ENCODE results near the gene SRGAP2B.
"Not testable (repeated sequence)": the region's sequence is repeated elsewhere in the genome, so short reads cannot be mapped to it uniquely, and the experiment has no call there.

SRGAP2B gene

GRCh38 chr1:144979960-144980595 is 115.0 kb downstream of the SRGAP2B start:
- H3K36me3 ChIP-seq (ENCODE audit: insufficient read depth, low read depth, low read length); H3K9me3 ChIP-seq (ENCODE audit: insufficient read depth, low read depth, low read length); H3K4me1 ChIP-seq (ENCODE audit: insufficient read depth, low read length); H3K4me3 ChIP-seq (ENCODE audit: low read length); H3K27me3 ChIP-seq (ENCODE audit: insufficient read depth, low read length); H3K27ac ChIP-seq (ENCODE audit: low read length); H3K9ac ChIP-seq (ENCODE audit: low read depth, low read length): not testable (repeated sequence)

- H3K9ac ChIP-seq (ENCODE audit: low read depth, low read length); H3K27ac ChIP-seq (ENCODE audit: low read length); H3K4me1 ChIP-seq (ENCODE audit: insufficient read depth, low read length); H3K4me3 ChIP-seq (ENCODE audit: low read length); H3K27me3 ChIP-seq (ENCODE audit: insufficient read depth, low read length); H3K36me3 ChIP-seq (ENCODE audit: insufficient read depth, low read depth, low read length); H3K9me3 ChIP-seq (ENCODE audit: insufficient read depth, low read depth, low read length): not testable (repeated sequence)
Observed at GRCh38 chr1:144977856-144978255, 117.3 kb downstream of the SRGAP2B start.

- not testable (repeated sequence) for H3K27ac ChIP-seq (ENCODE audit: low read length)
Observed at GRCh38 chr1:144971936-144972335, 123.2 kb downstream of the SRGAP2B start.

GRCh38 chr1:144966488-144966887 is 128.6 kb downstream of the SRGAP2B start:
- not testable (repeated sequence) for H3K4me3 ChIP-seq (ENCODE audit: low read length); H3K27ac ChIP-seq (ENCODE audit: low read length); H3K36me3 ChIP-seq (ENCODE audit: insufficient read depth, low read depth, low read length); H3K9me3 ChIP-seq (ENCODE audit: insufficient read depth, low read depth, low read length); H3K27me3 ChIP-seq (ENCODE audit: insufficient read depth, low read length); H3K9ac ChIP-seq (ENCODE audit: low read depth, low read length); H3K4me1 ChIP-seq (ENCODE audit: insufficient read depth, low read length)

More at GRCh38 chr1:144971936-144972335, 123.2 kb downstream of the SRGAP2B start:
- not testable (repeated sequence) for H3K27me3 ChIP-seq (ENCODE audit: insufficient read depth, low read length); H3K9ac ChIP-seq (ENCODE audit: low read depth, low read length); H3K9me3 ChIP-seq (ENCODE audit: insufficient read depth, low read depth, low read length); H3K36me3 ChIP-seq (ENCODE audit: insufficient read depth, low read depth, low read length); H3K4me1 ChIP-seq (ENCODE audit: insufficient read depth, low read length); H3K4me3 ChIP-seq (ENCODE audit: low read length)

GRCh38 chr1:144964765-144965164 is 130.4 kb downstream of the SRGAP2B start:
- not testable (repeated sequence) for H3K4me3 ChIP-seq (ENCODE audit: low read length); H3K27me3 ChIP-seq (ENCODE audit: insufficient read depth, low read length); H3K27ac ChIP-seq (ENCODE audit: low read length); H3K9me3 ChIP-seq (ENCODE audit: insufficient read depth, low read depth, low read length); H3K9ac ChIP-seq (ENCODE audit: low read depth, low read length); H3K4me1 ChIP-seq (ENCODE audit: insufficient read depth, low read length); H3K36me3 ChIP-seq (ENCODE audit: insufficient read depth, low read depth, low read length)

- not testable (repeated sequence) for H3K27ac ChIP-seq (ENCODE audit: low read length); H3K4me1 ChIP-seq (ENCODE audit: insufficient read depth, low read length); H3K36me3 ChIP-seq (ENCODE audit: insufficient read depth, low read depth, low read length); H3K9me3 ChIP-seq (ENCODE audit: insufficient read depth, low read depth, low read length); H3K27me3 ChIP-seq (ENCODE audit: insufficient read depth, low read length); H3K9ac ChIP-seq (ENCODE audit: low read depth, low read length); H3K4me3 ChIP-seq (ENCODE audit: low read length)
Observed at GRCh38 chr1:144964186-144964585, 130.9 kb downstream of the SRGAP2B start.

GRCh38 chr1:144963571-144963970 is 131.6 kb downstream of the SRGAP2B start:
- not testable (repeated sequence) for H3K9ac ChIP-seq (ENCODE audit: low read depth, low read length); H3K4me3 ChIP-seq (ENCODE audit: low read length); H3K4me1 ChIP-seq (ENCODE audit: insufficient read depth, low read length); H3K27me3 ChIP-seq (ENCODE audit: insufficient read depth, low read length); H3K36me3 ChIP-seq (ENCODE audit: insufficient read depth, low read depth, low read length); H3K9me3 ChIP-seq (ENCODE audit: insufficient read depth, low read depth, low read length); H3K27ac ChIP-seq (ENCODE audit: low read length)

GRCh38 chr1:144961604-144962583 is 133.2 kb downstream of the SRGAP2B start:
- H3K9ac ChIP-seq (ENCODE audit: low read depth, low read length); H3K36me3 ChIP-seq (ENCODE audit: insufficient read depth, low read depth, low read length); H3K9me3 ChIP-seq (ENCODE audit: insufficient read depth, low read depth, low read length); H3K4me1 ChIP-seq (ENCODE audit: insufficient read depth, low read length); H3K4me3 ChIP-seq (ENCODE audit: low read length); H3K27ac ChIP-seq (ENCODE audit: low read length); H3K27me3 ChIP-seq (ENCODE audit: insufficient read depth, low read length): not testable (repeated sequence)

- not testable (repeated sequence) for H3K36me3 ChIP-seq (ENCODE audit: insufficient read depth, low read depth, low read length); H3K4me1 ChIP-seq (ENCODE audit: insufficient read depth, low read length); H3K27me3 ChIP-seq (ENCODE audit: insufficient read depth, low read length); H3K4me3 ChIP-seq (ENCODE audit: low read length); H3K27ac ChIP-seq (ENCODE audit: low read length); H3K9me3 ChIP-seq (ENCODE audit: insufficient read depth, low read depth, low read length); H3K9ac ChIP-seq (ENCODE audit: low read depth, low read length)
Observed at GRCh38 chr1:144960929-144961488, 134.1 kb downstream of the SRGAP2B start.

- H3K4me1 ChIP-seq (ENCODE audit: insufficient read depth, low read length); H3K36me3 ChIP-seq (ENCODE audit: insufficient read depth, low read depth, low read length); H3K9me3 ChIP-seq (ENCODE audit: insufficient read depth, low read depth, low read length); H3K9ac ChIP-seq (ENCODE audit: low read depth, low read length); H3K27ac ChIP-seq (ENCODE audit: low read length); H3K27me3 ChIP-seq (ENCODE audit: insufficient read depth, low read length); H3K4me3 ChIP-seq (ENCODE audit: low read length): not testable (repeated sequence)
Observed at GRCh38 chr1:144948390-144948789, 146.7 kb downstream of the SRGAP2B start.

- H3K27ac ChIP-seq (ENCODE audit: low read length); H3K36me3 ChIP-seq (ENCODE audit: insufficient read depth, low read depth, low read length); H3K9me3 ChIP-seq (ENCODE audit: insufficient read depth, low read depth, low read length): not testable (repeated sequence)
Observed at GRCh38 chr1:144947495-144947894, 147.6 kb downstream of the SRGAP2B start.

More at GRCh38 chr1:144947495-144947894, 147.6 kb downstream of the SRGAP2B start:
- not testable (repeated sequence) for H3K27me3 ChIP-seq (ENCODE audit: insufficient read depth, low read length); H3K9ac ChIP-seq (ENCODE audit: low read depth, low read length); H3K4me3 ChIP-seq (ENCODE audit: low read length); H3K4me1 ChIP-seq (ENCODE audit: insufficient read depth, low read length)

Data from iPS-20b (cell line).